GM18870 (cell line): ENCODE measurements around the gene FOXP1.

Source experiments
- ATAC-seq: cut with Tn5 transposase; IDR thresholded peaks from one replicate; pipeline ENCODE4 v1.9.1; 2021; ENCODE audit warnings: moderate library complexity; ENCODE audit not compliant: unreplicated experiment

The FOXP1 gene

DNA sequence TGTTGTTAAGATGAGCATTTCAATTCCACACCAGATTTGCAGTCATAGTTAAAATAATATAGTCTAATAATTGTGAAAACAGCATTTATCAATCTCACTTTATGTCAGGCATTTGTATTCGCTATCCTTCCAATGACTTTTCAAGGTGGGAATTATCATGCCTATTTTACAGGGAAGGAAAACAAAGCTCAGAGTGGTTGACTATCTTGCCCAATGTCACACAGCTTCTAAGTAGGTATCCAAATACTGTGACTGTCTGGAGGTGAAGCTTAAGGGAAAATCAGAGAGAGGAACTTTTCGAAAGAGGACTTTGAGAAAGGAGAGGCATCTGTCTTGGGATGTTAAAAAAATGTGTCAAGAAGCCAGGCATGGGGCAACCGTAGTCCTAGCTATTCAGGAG is 443.1 kb downstream of the FOXP1 start:
- no peak for ATAC-seq

DNA sequence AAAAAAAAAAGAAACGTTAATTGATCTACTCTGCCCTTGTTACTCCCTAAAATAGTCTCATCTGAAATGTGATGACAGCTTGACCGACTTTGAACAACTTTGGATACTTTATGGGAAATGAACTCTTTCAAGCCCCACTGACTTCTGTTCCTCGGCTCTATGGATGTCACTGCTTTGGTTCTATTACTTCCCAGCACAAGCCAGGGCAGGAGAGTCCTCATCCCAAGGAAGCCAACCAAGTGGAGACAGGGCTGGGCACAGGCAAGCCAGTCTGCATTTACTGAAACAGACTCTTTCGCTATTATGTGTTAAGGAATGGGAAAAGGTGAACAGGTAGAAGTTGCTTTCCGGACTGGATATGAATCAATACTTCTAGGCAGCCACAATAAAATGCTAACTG is 444.0 kb downstream of the FOXP1 start:
- ATAC-seq = no peak

DNA sequence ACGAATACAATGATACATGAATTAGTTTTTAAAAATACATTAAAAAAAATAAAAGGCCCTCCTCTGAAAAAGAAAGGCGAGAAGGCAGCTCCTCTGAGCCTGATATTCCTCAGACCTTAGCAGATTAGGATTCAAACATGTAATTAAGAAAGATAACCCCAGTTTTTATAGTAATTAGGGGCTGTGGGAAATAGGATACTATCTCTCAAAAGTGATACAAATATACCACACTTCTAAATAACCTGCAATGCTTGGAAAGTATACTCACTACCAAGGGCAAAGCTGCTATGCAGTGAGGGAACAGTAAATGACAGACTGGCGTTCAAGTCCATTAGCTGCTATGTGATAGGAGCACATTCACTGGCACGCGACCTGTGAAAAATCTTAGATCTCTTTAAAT is 445.1 kb downstream of the FOXP1 start:
- no peak for ATAC-seq

DNA sequence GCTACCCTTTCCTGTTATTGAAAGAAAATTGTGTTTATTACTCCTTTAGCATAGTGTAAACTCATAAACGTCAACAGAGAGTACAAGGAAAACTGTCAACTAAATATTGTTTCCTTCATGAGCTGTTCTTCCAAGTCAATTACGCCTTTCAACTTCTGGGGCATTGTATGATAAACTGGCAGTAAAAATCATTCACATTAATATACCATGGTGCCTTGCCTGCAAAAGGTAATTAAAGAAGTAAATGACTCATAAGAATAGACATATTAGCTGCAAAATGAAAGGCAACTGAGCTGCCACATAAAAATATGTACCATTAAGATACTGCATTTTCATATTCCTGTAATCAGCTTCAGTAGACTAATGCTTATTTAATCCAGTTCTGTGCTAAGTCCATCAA is 447.3 kb downstream of the FOXP1 start:
- ATAC-seq = no peak

DNA sequence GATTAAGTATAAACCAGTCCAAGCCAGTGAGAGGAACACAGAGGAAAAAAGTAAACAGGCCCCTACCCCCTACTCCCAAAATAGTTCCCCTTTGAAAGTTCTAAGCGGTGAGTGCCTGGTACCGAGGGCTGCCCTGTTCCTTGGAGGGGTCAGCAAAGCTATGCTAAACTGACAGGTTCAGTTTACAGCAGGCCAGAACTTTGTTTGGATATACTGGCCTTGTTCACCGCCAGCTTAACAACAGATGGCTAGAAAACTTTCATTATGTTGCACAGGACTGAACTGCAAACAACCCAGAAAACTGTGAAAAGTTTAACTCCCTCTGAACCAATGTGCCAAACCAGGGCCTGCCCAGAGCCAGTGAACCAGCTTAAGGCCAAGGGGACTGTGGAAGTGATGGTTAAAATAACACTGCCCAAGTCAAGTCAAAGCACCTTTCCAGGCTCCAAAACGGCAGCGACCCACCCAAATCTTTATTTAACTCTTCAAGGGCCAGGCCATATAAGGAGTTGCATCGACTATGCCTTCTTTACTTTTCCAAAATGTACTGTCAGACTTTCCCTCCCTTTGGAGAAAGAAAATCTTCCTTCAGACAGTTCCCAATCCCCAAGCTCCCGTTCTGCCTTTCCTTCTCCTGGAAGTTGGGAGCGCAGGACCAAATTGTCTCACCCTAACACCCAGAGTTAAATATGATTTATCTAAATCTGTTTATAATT is 448.0 kb downstream of the FOXP1 start:
- ATAC-seq = no peak

DNA sequence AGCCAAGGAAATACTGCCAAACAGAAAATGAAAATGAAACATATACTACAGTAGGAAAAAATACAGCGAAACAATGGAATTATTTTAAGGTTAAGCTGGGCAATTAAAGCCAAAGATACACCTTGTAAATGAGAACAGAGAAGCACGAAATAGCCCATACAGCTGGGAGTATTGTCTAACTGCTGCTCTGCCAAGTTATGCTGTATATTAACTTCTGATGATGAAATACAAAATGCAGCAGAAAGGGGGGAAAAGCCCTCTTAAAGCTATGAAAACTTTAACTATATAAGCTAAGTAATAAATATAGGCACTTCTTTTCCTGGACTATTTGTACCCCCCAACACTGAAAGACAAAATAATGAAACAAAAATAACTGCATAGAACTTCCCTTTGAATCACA is 449.0 kb downstream of the FOXP1 start:
- no peak for ATAC-seq

DNA sequence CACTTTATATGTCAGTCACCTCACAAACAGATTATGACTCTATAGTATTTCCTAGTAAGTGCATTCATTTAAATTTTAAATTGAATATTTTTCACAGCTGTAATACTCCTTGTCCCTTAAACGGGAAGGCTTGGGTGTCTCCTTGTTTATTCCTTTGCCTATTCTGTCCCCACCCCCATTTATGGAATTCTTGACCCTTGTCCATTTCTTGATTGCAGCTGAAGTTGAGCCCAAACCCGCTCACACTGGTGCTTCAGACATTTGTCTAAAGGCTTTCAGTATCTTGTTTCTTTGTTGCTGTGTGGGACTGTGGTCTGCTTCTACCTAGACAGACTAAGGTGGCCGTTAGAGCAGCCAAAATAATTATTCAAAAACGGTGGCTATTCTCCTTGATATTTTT is 449.7 kb downstream of the FOXP1 start:
- ATAC-seq = no peak

DNA sequence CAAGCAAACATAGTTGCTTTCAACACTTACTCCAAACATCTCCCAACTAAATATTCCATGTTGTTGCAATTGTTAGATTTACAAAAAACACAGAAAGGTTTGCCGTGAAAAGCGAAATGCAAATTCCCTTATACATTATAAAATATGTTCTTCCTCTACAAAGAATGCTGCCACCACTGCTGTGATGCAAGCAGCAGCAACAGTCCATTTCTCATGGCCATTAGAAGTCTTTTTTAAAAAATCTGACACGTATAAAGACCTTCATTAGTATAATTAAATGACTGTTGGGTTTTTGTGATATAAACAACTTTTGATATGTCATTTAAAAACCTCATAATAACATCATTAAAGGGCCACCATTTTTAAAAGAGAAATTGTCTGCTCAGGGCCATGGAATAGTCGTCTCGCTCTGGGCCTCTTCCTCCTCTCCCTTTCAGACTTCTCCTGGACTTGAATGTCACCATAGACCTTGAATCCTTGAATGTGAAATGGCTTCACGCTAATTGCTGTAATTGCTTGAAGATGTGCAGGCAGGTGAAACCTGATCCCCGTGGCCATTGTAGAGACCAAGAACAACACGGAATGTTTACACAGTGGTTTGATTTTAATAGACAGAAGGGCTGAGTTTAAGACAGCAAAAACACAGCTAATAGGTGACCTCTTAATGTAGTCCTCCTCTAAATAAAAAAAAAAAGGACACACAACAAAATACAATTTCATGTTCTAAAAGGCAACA is 450.4 kb downstream of the FOXP1 start:
- no peak for ATAC-seq

DNA sequence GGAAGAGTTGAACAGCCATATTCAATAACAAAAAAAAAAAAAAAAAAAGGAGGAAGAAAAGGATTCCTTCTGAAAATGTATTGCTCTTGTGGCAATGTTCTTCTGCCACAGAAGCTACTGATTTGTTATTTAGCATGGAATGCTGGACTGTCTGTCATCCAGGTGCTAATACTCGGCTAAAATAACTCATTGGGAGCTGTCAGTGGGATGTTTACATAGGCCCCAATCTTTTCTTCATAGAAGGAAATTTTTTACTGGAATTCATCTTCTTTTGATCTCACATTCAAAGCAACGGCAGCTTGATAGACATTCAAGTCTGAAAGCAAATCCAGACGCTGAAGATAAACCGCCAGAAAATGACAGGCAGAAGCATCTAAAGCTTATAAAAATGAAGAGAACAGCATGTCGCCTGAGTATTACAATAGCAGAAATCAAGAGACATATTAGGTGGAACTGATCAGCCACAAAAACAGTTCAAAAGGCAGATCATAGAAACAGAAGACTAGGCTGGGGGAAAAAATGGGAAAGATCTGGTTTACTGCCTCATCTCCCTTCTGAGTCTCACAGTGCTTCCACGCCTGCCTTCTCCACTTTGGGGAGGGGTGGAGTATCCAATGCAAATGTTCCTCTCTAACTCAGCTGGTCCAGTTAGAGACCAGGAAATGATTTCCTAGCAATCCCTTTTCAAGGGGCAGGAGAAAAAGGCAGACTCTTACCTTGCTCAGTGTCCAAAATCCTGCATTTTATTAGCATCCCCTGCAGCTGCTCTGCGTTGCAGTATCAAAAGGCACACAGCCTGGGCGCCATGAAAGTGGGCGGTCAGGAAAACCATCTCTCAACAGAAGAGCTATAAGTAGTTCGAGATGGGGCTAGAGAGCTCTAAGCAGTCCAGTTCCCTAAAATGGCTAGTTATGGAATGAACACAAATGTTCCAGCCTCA is 451.9 kb downstream of the FOXP1 start:
- ATAC-seq = no peak

DNA sequence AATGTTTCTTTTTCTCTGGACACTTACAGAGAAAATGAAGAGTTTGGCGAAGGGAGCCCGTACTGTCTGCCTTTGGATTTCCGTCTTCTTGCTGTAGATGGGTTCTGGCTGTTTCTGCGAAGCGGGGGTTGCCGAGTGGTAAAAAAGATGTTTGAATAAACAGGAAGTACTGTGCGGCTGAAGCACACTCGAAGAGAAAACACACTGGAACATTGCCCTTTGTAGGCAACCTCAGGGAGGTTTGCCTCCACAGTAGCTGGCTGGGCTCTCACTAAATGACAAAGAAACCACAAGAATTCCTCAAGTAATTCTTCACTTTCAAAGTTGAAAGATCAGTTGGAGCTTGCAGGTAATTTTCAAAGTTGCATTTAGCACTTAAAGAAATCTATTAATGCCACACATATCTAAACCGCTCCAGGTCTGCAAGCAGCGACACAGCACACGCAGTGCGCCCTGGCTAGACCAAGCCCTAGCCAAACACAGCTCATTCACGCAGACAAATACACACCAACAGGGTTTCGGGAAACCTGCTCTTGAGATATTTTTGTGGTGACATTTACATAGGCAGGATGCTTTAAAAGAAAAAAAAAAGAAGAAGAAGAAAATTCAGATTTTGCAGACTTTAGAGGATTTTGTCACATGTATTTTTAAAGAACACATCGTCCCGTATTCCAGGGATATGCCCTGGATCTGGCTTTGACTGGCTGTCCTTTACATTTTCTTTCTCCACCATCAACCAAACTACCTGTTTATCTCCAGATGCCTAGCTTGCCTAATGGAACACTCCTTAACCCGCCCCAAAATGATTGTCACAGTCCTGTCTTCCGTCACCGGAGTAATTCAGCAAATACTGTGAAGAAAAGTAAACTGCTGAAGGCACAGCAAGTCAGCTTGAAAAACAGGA is 452.8 kb downstream of the FOXP1 start:
- ATAC-seq = peak; percentile 79

DNA sequence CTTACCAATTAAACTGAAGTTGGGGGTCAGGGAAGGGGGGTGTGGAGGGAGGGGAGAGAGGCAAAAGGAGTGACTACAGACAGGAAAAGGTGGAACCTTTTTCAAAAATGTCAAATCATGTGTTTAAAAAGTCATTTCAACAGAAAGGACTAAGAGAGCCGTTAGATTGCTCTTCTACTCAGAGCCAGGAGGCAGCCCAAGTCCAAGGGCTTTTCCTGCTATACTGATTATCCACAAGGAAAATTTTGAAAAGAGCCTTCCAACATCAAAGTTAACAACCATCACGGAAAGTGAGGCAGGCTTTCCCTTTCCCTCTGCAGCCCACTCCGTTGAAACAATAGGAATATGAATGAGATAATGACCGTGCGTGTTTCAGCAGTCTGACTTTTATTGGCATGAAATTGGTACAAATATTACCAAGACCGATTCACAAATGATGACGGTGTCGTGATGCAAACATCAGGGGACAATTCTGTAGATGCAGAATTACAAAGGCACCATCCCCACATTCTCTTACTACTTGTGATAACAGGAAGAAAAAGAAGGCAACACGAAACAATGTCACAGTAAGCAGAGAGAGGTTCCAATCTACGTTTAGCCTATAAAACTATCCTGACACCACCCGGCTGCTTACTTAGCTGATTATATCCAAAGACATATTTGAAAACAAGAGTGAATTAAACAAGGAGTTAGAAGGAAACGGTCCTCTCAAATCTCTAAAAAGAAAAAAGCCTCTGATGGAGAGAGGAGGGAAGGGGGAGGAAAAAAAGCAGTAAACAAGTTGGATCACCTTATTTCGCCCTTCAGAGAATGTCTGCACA is 453.7 kb downstream of the FOXP1 start:
- ATAC-seq = no peak

DNA sequence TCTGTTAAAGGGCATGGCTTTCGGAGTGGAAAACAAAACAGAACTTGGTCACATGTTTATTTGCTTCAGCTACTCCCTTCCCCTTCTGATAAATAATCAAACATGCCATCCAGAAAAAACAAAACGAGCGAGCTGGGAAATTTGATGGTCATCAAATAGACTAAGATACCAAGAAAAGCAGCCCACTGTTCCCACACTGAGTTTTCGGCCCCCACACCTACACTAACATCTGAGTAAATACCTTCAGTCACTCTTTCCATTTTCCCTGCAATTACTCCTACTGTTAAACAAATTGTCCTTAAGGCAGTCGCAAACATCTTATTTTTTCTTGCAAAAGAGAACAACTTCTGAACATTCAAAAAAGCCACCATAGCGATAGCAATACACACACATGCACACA is 454.6 kb downstream of the FOXP1 start:
- ATAC-seq = no peak

DNA sequence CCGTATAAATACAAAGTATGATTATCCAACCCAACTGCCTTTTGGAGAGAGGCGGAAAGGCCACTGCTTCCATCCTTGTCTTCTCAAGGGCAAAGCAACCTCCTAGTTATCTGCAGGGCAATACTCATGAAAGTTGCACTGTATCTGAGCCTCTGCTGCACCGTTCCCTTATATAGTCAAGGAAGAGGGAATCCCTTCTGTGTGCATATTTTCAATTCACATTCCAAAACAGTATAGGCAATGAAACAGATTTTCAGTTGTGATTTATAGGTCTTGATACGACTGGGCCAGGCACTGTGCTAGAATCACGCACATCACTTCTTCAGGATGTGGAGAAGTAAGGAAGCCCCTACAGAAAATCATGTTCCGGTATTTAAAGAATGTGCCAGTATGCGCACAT is 455.7 kb downstream of the FOXP1 start:
- ATAC-seq = no peak

DNA sequence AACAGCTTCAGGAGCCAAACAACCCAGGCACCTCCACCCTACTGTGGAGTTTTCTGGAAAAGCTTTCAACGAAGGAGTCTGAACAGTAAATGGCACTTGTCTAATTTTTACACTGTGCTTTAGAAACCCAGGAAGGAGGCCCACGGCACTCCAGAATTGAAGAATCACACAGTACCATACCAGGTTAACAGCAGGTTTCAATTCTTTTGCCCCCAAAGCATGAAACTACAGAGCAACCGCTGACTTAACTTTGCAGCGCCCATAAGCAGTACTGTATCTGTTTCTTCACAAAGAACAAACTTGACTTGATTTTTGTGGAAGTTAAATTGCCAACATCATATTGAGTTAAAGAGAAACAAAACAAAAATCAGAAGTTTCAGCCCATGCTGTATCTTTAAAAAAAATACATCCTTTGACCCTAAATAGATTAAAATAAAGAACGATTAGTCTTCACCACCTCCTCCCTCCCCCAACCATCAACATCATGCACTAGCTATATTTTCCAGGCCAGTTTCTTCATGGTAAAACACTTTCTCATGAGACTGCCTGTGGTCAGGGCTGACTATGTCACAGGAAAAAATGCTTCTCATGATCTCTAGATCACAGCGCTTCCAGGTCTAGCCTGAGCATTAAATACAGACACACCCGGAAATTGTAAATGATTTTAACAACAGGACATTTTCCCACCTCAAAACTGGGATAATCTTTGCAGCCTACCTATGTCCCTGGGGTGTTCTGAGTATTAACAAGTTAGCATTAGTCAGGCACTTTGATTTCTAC is 456.3 kb downstream of the FOXP1 start:
- no peak for ATAC-seq

DNA sequence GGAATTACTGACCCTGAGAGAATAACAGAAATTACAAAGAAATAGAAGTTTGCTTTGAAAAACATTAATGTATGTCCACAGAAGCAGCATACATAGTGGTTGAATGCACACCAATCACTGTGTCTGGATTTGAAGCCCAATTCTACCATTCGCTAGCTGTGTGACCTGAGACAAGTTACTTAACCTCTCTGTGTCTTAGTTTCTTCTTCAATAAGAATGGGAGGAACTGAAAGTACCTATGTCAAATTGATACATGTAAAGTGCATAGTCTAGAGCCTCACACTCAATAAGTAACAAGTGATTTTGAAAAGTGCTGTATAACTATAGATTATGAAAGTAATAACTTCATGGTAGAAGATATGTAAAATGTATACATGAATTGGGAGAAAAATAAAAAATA is 457.8 kb downstream of the FOXP1 start:
- ATAC-seq = no peak

DNA sequence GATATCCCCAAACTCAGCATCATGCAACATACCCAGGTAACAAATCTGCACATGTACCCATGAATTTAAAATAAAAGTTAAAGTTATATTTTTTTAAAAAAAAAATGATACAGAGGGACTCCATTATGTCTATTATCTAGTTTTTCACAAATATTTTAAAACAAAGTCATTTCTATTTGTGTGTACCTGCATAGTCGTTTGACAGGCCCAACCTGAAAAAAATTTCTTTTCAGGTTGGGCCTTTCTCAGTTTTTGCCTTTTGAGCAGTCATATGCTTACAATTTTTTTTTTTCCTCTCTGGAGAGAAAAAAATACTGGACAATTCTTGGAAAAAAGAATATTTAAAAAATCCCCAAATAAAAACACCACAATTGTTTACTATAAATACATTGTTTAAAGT is 459.5 kb downstream of the FOXP1 start:
- no peak for ATAC-seq

DNA sequence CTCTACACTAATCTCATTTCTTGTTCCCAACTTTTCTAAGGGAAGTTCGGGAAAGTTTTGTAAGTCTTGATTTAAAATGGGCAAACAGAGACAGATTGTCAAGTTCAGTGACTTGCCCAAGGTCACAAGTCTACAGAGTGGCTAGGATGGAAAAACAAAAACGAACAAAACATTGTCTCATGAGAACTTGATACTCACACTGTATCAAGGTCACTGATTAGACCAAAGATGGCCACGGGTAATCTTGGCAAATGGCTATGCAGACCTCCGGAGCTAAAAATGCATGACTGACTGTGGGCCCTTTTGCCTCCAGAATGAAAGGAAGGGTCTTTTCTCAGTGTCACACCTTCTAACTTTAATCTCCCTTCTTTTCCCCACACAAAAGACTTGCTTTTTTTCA is 460.9 kb downstream of the FOXP1 start:
- ATAC-seq = no peak

DNA sequence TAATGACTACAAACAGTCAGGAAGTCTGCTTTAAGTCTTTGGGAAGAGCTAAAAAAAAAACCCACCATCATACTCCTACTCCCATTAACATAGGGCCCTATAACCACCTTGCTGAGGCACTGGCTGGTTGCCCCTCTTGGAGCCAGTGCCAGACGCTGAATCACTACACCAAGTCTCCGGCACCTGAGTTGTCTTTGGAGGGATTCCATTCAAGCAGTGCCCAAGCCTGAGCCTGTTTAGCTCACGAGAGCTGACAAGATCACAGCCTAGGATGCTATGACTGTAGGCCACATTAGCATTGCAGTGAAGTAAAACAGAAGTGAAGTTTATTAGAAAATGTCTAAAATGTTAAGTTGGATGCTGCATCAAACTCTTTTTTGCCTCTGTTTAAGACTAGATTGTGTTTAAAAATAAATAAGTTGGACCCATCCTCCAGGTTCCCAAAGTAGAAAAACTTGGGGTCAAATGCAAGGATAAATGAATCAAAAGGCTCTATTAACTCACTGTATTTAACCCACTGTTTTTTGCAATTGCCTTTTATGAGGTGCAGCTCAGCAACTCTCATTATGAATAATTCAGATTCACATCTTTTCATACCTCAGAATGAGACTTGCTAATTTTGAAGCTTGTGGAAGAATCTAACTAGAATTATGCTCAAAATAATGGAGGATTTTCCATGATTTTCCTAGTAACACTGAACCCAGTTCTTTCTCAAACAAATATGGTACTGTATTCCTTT is 461.9 kb downstream of the FOXP1 start:
- ATAC-seq = no peak
